WTC11 (cell line): Measurements from ENCODE around the gene ELF5. TPM values are rescaled to one million over a fixed set of nuclear protein-coding genes. Genes with fewer than 3 reads are reported as not detected.

Source experiments
- ATAC-seq: fragments of 200-7000 bp; cut with Tn5 transposase; 2 replicates; pipeline ENCODE4 v1.10.0; 2021; ENCODE audit warnings: mild to moderate bottlenecking, moderate library complexity
- CTCF ChIA-PET: fragments of 300-600 bp; sonication (Branson Sonifier 250); formaldehyde crosslinking; loops from one replicate; lab custom pipeline; 2021; ENCODE audit warnings: antibody characterized with exemption; lab: Charles Lee
- POLR2A ChIA-PET: fragments of 350-600 bp; sonication (Branson Sonifier 250); formaldehyde crosslinking; loops from one replicate; lab custom pipeline; 2021; ENCODE audit warnings: antibody characterized with exemption; lab: Charles Lee
- DNase-seq: peaks from one replicate; pipeline ENCODE4 v3.0.0; 2021; ENCODE audit warnings: low spot score
- H3K27ac Mint-ChIP-seq: 2 replicates; pipeline ENCODE4 v1.8.0; 2021; ENCODE audit warnings: mixed read lengths
- H3K27me3 Mint-ChIP-seq: 2 replicates; pipeline ENCODE4 v1.8.0; 2021; ENCODE audit warnings: low read depth, mild to moderate bottlenecking, moderate library complexity, mixed read lengths
- H3K36me3 Mint-ChIP-seq: 2 replicates; pipeline ENCODE4 v1.8.0; 2021; ENCODE audit warnings: mixed read lengths
- H3K4me1 Mint-ChIP-seq: 2 replicates; pipeline ENCODE4 v1.8.0; 2022; ENCODE audit warnings: mixed read lengths
- H3K4me3 Mint-ChIP-seq: 2 replicates; pipeline ENCODE4 v1.8.0; 2021; ENCODE audit warnings: mild to moderate bottlenecking, moderate library complexity, mixed read lengths
- H3K9me3 Mint-ChIP-seq: 2 replicates; pipeline ENCODE4 v1.8.0; 2021; ENCODE audit warnings: mixed read lengths
- ATF1 ChIP-seq: sonication (generic); formaldehyde crosslinking; IDR thresholded peaks from 2 replicates; pipeline ENCODE4 v1.8.1; 2023; ENCODE audit warnings: mild to moderate bottlenecking, moderate library complexity, missing genetic modification reagents
- ATF2 ChIP-seq: sonication (generic); formaldehyde crosslinking; IDR thresholded peaks from 2 replicates; pipeline ENCODE4 v1.8.1; 2022; ENCODE audit warnings: low read depth, missing genetic modification reagents, borderline replicate concordance
- ELF4 ChIP-seq: sonication (generic); formaldehyde crosslinking; IDR thresholded peaks from 2 replicates; pipeline ENCODE4 v1.8.1; 2022; ENCODE audit warnings: low read depth, mild to moderate bottlenecking, moderate library complexity, missing genetic modification reagents
- EMX1 ChIP-seq: fragments of 250-450 bp; sonication (Bioruptor Pico); IDR thresholded peaks from 2 replicates; pipeline ENCODE4 v1.8.0; 2021; ENCODE audit warnings: mild to moderate bottlenecking
- MXD4 ChIP-seq: fragments of 250-450 bp; sonication (Bioruptor Pico); IDR thresholded peaks from 2 replicates; pipeline ENCODE4 v1.8.0; 2021; ENCODE audit warnings: mild to moderate bottlenecking, moderate library complexity, borderline replicate concordance
- RELA ChIP-seq: sonication (generic); formaldehyde crosslinking; IDR thresholded peaks from 2 replicates; pipeline ENCODE4 v1.8.1; 2022; ENCODE audit warnings: missing genetic modification reagents, mild to moderate bottlenecking, borderline replicate concordance
- SMAD3 ChIP-seq: sonication (generic); formaldehyde crosslinking; IDR thresholded peaks from 2 replicates; pipeline ENCODE4 v1.8.0; 2022; ENCODE audit warnings: missing genetic modification reagents, mild to moderate bottlenecking, borderline replicate concordance
- SOX15 ChIP-seq: fragments of 250-450 bp; sonication (Bioruptor Pico); IDR thresholded peaks from 2 replicates; pipeline ENCODE4 v1.9.0; 2021; ENCODE audit warnings: mild to moderate bottlenecking
- ZMAT4 ChIP-seq: fragments of 250-450 bp; sonication (Bioruptor Pico); IDR thresholded peaks from 2 replicates; pipeline ENCODE4 v1.9.0; 2021; ENCODE audit warnings: mild to moderate bottlenecking
- ZNF317 ChIP-seq: sonication (generic); formaldehyde crosslinking; IDR thresholded peaks from 2 replicates; pipeline ENCODE4 v1.8.1; 2023; ENCODE audit warnings: low read depth, mild to moderate bottlenecking, moderate library complexity, missing genetic modification reagents, borderline replicate concordance
- ZNF425 ChIP-seq: fragments of 250-450 bp; sonication (Bioruptor Pico); conservative IDR thresholded peaks from 2 replicates; pipeline ENCODE4 v1.9.0; 2021; ENCODE audit warnings: mild to moderate bottlenecking
- total RNA-seq: library from RNA; stranded (reverse); gene quantifications from 3 replicates; pipeline ENCODE4 v1.2.3, GENCODE V29; 2021
- TF ChIP-seq, protein P1 (sequence below): fragments of 250-450 bp; sonication (Bioruptor Pico); IDR thresholded peaks from 2 replicates; pipeline ENCODE4 v1.8.0; 2021; ENCODE audit warnings: mild to moderate bottlenecking
- TF ChIP-seq, protein P2 (sequence below): sonication (generic); formaldehyde crosslinking; IDR thresholded peaks from 2 replicates; pipeline ENCODE4 v1.8.0; 2022; ENCODE audit warnings: mild to moderate bottlenecking, missing genetic modification reagents
- TF ChIP-seq, protein P3 (sequence below): sonication (generic); formaldehyde crosslinking; IDR thresholded peaks from 2 replicates; pipeline ENCODE4 v1.8.1; 2023; ENCODE audit warnings: mild to moderate bottlenecking, missing genetic modification reagents, moderate library complexity
- TF ChIP-seq, protein P4 (sequence below): sonication (generic); formaldehyde crosslinking; IDR thresholded peaks from 2 replicates; pipeline ENCODE4 v1.8.1; 2022; ENCODE audit warnings: mild to moderate bottlenecking, moderate library complexity, missing genetic modification reagents
- TF ChIP-seq, protein P5 (sequence below): sonication (generic); formaldehyde crosslinking; IDR thresholded peaks from 2 replicates; pipeline ENCODE4 v1.8.1; 2023; ENCODE audit warnings: mild to moderate bottlenecking, missing genetic modification reagents
- TF ChIP-seq, protein P6 (sequence below): sonication (generic); formaldehyde crosslinking; IDR thresholded peaks from 2 replicates; pipeline ENCODE4 v1.8.1; 2023; ENCODE audit warnings: mild to moderate bottlenecking, missing genetic modification reagents
- TF ChIP-seq, protein P7 (sequence below): fragments of 250-450 bp; sonication (Bioruptor Pico); IDR thresholded peaks from 2 replicates; pipeline ENCODE4 v1.9.0; 2021; ENCODE audit warnings: moderate library complexity, mild to moderate bottlenecking, inconsistent platforms, borderline replicate concordance

ELF5 gene
- total RNA-seq, 1 experiment from 2014 or later: not detected

DNA sequence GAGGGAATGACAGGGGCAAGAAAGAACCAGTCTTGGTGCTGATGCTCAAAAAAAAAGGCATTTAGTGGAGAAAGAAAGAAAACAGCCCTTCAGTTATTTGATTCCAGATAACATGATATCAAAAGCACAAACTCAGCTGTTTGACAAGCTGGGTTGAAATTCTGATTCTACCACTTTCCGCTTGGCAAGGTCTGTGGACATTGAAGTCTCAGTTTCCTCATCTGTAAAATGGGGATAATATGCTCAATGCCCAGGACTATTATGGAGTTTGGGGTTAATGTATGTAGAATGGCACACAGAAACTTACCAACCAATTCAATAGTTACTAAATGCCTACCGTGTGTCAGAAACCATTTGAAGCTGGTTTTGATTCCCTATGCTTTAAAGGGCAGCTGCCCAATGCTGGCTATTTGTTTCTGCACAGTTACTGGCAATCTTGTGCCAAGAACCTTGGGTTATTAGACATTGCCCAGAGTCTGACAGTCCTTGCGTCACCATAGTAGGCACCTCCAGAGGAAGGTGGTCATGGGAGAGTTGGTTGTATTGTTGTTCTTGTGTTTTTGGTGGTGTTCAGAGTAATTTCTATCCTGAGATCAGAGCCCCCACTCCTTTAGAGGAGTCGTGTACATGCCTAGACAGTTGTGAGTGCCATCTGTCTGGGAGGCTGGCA, 19.5 kb downstream of the ELF5 start:
- no peak overlapping the region for H3K27ac Mint-ChIP-seq
- ATAC-seq (no peak), DNase-seq (no peak)
- no peak overlapping the region for H3K4me3 Mint-ChIP-seq
- ChIA-PET POLR2A (no interaction called here), CTCF (interaction anchor here (2.5 kb wide), 1 partner anchor 320 kb away, joined by 24 read pairs; no protein-coding TSS in a partner anchor)
- TF ChIP-seq EMX1 (CRISPR knock-in tag) (no peak), ZNF317 (CRISPR knock-in tag) (no peak), SMAD3 (no peak)
- TF ChIP-seq, protein P1, sequence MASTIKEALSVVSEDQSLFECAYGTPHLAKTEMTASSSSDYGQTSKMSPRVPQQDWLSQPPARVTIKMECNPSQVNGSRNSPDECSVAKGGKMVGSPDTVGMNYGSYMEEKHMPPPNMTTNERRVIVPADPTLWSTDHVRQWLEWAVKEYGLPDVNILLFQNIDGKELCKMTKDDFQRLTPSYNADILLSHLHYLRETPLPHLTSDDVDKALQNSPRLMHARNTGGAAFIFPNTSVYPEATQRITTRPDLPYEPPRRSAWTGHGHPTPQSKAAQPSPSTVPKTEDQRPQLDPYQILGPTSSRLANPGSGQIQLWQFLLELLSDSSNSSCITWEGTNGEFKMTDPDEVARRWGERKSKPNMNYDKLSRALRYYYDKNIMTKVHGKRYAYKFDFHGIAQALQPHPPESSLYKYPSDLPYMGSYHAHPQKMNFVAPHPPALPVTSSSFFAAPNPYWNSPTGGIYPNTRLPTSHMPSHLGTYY (CRISPR knock-in tag): no peak
- no peaks in the 10 kb centered on the region for H3K9me3 Mint-ChIP-seq
- no peaks in the 10 kb centered on the region for H3K27me3 Mint-ChIP-seq
- no peaks in the 10 kb centered on the region for H3K4me1 Mint-ChIP-seq
- no peaks in the 10 kb centered on the region for H3K36me3 Mint-ChIP-seq

DNA sequence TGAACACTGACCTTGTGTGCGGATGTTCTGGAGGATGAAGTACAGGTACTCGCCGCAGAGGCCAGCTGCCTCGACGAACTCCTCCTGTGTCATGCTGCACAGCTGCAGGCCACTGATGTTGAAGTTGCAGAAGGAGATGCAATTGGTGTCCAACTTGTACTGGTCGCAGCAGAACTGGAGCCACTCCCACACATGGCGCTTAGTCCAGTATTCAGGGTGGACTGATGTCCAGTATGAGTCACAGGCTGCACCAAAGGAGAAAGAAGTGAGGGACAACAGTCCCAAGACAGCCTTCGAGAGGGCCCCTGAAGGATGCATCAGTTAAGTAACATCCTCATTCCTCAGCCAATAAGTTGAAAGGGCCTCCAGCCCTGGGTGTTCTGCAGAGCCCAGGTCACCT, 20.1 kb downstream of the ELF5 start:
- ATAC-seq (no peak), DNase-seq (no peak)
- no peaks in the 10 kb centered on the region for H3K36me3 Mint-ChIP-seq
- H3K9me3 Mint-ChIP-seq: no peaks in the 10 kb centered on the region
- no peak overlapping the region for H3K4me3 Mint-ChIP-seq
- CTCF ChIA-PET: interaction anchor here (1.6 to 2.5 kb wide), 3 partner anchors 12 to 319 kb away, joined by 5 to 24 read pairs (median 8); no protein-coding TSS in a partner anchor
- POLR2A ChIA-PET: no interaction called here
- no peak overlapping the region for H3K27ac Mint-ChIP-seq
- H3K4me1 Mint-ChIP-seq: no peaks in the 10 kb centered on the region
- no peaks in the 10 kb centered on the region for H3K27me3 Mint-ChIP-seq
- TF ChIP-seq, protein P2, sequence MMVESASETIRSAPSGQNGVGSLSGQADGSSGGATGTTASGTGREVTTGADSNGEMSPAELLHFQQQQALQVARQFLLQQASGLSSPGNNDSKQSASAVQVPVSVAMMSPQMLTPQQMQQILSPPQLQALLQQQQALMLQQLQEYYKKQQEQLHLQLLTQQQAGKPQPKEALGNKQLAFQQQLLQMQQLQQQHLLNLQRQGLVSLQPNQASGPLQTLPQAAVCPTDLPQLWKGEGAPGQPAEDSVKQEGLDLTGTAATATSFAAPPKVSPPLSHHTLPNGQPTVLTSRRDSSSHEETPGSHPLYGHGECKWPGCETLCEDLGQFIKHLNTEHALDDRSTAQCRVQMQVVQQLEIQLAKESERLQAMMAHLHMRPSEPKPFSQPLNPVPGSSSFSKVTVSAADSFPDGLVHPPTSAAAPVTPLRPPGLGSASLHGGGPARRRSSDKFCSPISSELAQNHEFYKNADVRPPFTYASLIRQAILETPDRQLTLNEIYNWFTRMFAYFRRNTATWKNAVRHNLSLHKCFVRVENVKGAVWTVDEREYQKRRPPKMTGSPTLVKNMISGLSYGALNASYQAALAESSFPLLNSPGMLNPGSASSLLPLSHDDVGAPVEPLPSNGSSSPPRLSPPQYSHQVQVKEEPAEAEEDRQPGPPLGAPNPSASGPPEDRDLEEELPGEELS (CRISPR knock-in tag): no peak
- TF ChIP-seq ZNF425 (CRISPR knock-in tag) (no peak), ATF1 (CRISPR knock-in tag) (no peak), ELF4 (CRISPR knock-in tag) (no peak), MXD4 (CRISPR knock-in tag) (no peak), RELA (CRISPR knock-in tag) (no peak), ZMAT4 (CRISPR knock-in tag) (no peak), ATF2 (CRISPR knock-in tag) (no peak), SOX15 (CRISPR knock-in tag) (no peak)
- TF ChIP-seq, protein P3, sequence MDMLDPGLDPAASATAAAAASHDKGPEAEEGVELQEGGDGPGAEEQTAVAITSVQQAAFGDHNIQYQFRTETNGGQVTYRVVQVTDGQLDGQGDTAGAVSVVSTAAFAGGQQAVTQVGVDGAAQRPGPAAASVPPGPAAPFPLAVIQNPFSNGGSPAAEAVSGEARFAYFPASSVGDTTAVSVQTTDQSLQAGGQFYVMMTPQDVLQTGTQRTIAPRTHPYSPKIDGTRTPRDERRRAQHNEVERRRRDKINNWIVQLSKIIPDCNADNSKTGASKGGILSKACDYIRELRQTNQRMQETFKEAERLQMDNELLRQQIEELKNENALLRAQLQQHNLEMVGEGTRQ: no peak
- TF ChIP-seq, protein P4, sequence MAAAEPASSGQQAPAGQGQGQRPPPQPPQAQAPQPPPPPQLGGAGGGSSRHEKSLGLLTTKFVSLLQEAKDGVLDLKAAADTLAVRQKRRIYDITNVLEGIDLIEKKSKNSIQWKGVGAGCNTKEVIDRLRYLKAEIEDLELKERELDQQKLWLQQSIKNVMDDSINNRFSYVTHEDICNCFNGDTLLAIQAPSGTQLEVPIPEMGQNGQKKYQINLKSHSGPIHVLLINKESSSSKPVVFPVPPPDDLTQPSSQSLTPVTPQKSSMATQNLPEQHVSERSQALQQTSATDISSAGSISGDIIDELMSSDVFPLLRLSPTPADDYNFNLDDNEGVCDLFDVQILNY (CRISPR knock-in tag): no peak
- TF ChIP-seq, protein P5, sequence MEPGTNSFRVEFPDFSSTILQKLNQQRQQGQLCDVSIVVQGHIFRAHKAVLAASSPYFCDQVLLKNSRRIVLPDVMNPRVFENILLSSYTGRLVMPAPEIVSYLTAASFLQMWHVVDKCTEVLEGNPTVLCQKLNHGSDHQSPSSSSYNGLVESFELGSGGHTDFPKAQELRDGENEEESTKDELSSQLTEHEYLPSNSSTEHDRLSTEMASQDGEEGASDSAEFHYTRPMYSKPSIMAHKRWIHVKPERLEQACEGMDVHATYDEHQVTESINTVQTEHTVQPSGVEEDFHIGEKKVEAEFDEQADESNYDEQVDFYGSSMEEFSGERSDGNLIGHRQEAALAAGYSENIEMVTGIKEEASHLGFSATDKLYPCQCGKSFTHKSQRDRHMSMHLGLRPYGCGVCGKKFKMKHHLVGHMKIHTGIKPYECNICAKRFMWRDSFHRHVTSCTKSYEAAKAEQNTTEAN (CRISPR knock-in tag): no peak
- TF ChIP-seq, protein P6, sequence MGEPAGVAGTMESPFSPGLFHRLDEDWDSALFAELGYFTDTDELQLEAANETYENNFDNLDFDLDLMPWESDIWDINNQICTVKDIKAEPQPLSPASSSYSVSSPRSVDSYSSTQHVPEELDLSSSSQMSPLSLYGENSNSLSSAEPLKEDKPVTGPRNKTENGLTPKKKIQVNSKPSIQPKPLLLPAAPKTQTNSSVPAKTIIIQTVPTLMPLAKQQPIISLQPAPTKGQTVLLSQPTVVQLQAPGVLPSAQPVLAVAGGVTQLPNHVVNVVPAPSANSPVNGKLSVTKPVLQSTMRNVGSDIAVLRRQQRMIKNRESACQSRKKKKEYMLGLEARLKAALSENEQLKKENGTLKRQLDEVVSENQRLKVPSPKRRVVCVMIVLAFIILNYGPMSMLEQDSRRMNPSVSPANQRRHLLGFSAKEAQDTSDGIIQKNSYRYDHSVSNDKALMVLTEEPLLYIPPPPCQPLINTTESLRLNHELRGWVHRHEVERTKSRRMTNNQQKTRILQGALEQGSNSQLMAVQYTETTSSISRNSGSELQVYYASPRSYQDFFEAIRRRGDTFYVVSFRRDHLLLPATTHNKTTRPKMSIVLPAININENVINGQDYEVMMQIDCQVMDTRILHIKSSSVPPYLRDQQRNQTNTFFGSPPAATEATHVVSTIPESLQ (CRISPR knock-in tag): no peak
- TF ChIP-seq, protein P7, sequence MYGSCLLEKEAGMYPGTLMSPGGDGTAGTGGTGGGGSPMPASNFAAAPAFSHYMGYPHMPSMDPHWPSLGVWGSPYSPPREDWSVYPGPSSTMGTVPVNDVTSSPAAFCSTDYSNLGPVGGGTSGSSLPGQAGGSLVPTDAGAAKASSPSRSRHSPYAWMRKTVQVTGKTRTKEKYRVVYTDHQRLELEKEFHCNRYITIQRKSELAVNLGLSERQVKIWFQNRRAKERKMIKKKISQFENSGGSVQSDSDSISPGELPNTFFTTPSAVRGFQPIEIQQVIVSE (CRISPR knock-in tag): no peak
